HG03159 (cell line): ENCODE results near the gene FUOM.

Experiments
- ATAC-seq: cut with Tn5 transposase; IDR thresholded peaks from one replicate; pipeline ENCODE4 v1.9.1; 2021; ENCODE audit warnings: mild to moderate bottlenecking, moderate library complexity; ENCODE audit not compliant: unreplicated experiment

Gene FUOM

GRCh38 chr10:133353202-133353959 lies 4.4 kb downstream of the FUOM start:
- ATAC-seq: no peak

GRCh38 chr10:133351408-133352318 lies 6.2 kb downstream of the FUOM start:
- no peak for ATAC-seq

- ATAC-seq: no peak
Observed at GRCh38 chr10:133350950-133351329, 6.9 kb downstream of the FUOM start.

- no peak for ATAC-seq
Observed at GRCh38 chr10:133350283-133350949, 7.4 kb downstream of the FUOM start.

GRCh38 chr10:133349577-133350011 lies 8.2 kb downstream of the FUOM start:
- ATAC-seq: no peak

GRCh38 chr10:133349160-133349568 lies 8.7 kb downstream of the FUOM start:
- no peak for ATAC-seq

- no peak for ATAC-seq
Observed at GRCh38 chr10:133347710-133348517, 9.9 kb downstream of the FUOM start.

- no peak for ATAC-seq
Observed at GRCh38 chr10:133346413-133346812, 11.4 kb downstream of the FUOM start.

GRCh38 chr10:133344236-133344635 lies 13.6 kb downstream of the FUOM start:
- no peak for ATAC-seq

- no peak for ATAC-seq
Observed at GRCh38 chr10:133343558-133343957, 14.3 kb downstream of the FUOM start.

- ATAC-seq: no peak
Observed at GRCh38 chr10:133342942-133343341, 14.9 kb downstream of the FUOM start.

- ATAC-seq: no peak
Observed at GRCh38 chr10:133341983-133342382, 15.8 kb downstream of the FUOM start.

GRCh38 chr10:133339708-133340380 lies 18.0 kb downstream of the FUOM start:
- no peak for ATAC-seq

- ATAC-seq: no peak
Observed at GRCh38 chr10:133338080-133339071, 19.4 kb downstream of the FUOM start.

GRCh38 chr10:133337370-133337725 lies 20.5 kb downstream of the FUOM start:
- no peak for ATAC-seq

GRCh38 chr10:133336577-133337369 lies 21.0 kb downstream of the FUOM start, which contains the start of gene CALY:
CALY (minus strand) TSS chr10:133336896; CDS start chr10:133328989, 7,907 bp downstream.
- ATAC-seq: no peak

GRCh38 chr10:133336118-133336576 lies 21.7 kb downstream of the FUOM start:
- no peak for ATAC-seq
